Measurements from ENCODE around the gene PDE6D. TPM values are rescaled to one million over a fixed set of nuclear protein-coding genes. Genes with fewer than 3 reads are reported as not detected.

Gene PDE6D
- total RNA-seq, 4 donors from 2014 or later: 20.0 to 59.4 (median 25.7) TPM

DNA sequence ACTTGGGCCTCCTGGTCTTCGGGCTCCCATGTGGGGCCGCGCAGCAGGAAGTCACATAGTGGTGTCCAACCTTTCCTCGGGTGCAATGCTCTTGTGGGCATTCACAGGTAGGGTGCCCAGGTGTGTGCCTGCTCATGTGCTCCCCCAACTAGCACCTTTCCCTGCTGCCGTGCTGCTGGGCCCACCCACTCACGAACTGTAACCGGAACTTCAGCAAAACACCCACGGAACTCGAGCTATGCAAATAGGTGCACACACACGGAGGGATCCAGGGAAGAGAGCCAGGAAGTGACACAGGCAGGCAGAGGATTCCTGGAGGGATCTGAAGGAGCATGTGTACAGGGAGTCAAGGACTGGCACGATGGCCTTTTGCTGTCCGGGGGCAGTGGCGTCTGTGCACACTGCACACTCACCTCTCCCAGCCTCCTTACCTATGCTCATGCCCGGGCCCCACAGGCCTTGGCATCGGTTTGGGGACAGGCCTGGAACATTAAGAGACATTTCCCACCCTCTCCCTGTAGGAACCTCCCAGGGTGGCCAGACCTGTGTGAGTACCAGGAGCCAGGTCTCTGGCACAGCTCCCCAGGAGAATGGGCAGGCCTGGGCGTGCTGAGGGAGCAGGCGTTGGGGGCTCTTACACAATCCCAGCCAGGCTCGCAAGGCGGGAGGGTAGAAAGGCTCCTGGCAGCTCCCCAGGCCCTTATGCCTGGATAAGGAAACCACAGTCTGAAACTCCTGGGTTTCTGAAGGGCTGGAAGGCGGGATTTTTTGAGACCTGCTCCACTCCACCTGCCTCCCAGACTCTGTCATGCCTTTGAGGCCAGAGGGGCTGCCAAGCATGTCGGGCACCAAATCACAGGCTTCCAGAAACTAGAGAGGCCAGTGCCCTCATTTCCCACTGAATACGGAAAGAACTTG lies 79.4 kb downstream of the PDE6D start:
- Histone ChIP-seq H3K27me3 (no peaks in the 10 kb centered on the region), H3K36me3 (no peaks in the 10 kb centered on the region), H3K27ac (no peak overlapping the region), H3K4me3 (no peak overlapping the region), H3K4me1 (peaks cover 0 to 11% (median 0%) of the 10 kb centered on the region in 4 donors), H3K9me3 (no peaks in the 10 kb centered on the region)
- DNase-seq: no peak
- TF ChIP-seq POLR2A (IDR thresholded peaks at IDR 0.05): no peak
- TF ChIP-seq, protein P1, sequence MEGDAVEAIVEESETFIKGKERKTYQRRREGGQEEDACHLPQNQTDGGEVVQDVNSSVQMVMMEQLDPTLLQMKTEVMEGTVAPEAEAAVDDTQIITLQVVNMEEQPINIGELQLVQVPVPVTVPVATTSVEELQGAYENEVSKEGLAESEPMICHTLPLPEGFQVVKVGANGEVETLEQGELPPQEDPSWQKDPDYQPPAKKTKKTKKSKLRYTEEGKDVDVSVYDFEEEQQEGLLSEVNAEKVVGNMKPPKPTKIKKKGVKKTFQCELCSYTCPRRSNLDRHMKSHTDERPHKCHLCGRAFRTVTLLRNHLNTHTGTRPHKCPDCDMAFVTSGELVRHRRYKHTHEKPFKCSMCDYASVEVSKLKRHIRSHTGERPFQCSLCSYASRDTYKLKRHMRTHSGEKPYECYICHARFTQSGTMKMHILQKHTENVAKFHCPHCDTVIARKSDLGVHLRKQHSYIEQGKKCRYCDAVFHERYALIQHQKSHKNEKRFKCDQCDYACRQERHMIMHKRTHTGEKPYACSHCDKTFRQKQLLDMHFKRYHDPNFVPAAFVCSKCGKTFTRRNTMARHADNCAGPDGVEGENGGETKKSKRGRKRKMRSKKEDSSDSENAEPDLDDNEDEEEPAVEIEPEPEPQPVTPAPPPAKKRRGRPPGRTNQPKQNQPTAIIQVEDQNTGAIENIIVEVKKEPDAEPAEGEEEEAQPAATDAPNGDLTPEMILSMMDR (IDR thresholded peaks at IDR 0.05): no peak

GRCh38 chr2:231699006-231699405 lies 82.1 kb downstream of the PDE6D start:
- no peak overlapping the region for H3K4me3 ChIP-seq
- H3K27ac ChIP-seq: no peak overlapping the region
- no peaks in the 10 kb centered on the region for H3K36me3 ChIP-seq
- no peaks in the 10 kb centered on the region for H3K4me1 ChIP-seq
- H3K27me3 ChIP-seq: no peaks in the 10 kb centered on the region
- no peaks in the 10 kb centered on the region for H3K9me3 ChIP-seq
- no peak for DNase-seq
- TF ChIP-seq, protein P1 (IDR thresholded peaks at IDR 0.05): no peak
- TF ChIP-seq POLR2A (IDR thresholded peaks at IDR 0.05): no peak

DNA sequence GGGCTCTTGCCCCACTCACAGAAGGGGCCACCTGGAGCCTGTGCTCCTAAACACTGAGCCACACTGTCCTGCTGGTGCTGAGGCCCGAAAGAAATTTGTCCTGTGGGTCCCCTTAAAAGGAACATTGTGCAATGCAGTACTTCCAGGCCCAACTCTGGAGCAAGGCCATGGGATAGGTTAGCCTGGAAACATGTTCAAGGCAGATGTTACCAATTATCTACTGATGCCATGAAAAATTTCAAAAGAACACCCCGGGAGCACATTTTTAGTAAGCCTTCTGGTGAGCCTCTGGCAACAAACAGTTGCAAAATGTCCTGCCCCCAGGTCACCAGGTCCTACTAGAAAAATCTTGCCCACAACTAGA lies 85.1 kb downstream of the PDE6D start:
- no peaks in the 10 kb centered on the region for H3K9me3 ChIP-seq
- DNase-seq: no peak
- no peaks in the 10 kb centered on the region for H3K4me1 ChIP-seq
- no peak overlapping the region for H3K4me3 ChIP-seq
- no peak overlapping the region for H3K27ac ChIP-seq
- no peaks in the 10 kb centered on the region for H3K27me3 ChIP-seq
- TF ChIP-seq POLR2A (IDR thresholded peaks at IDR 0.05): no peak
- TF ChIP-seq, protein P1 (IDR thresholded peaks at IDR 0.05): no peak
- H3K36me3 ChIP-seq: no peaks in the 10 kb centered on the region

- H3K9me3 ChIP-seq: no peaks in the 10 kb centered on the region
- TF ChIP-seq POLR2A (IDR thresholded peaks at IDR 0.05): no peak
- TF ChIP-seq, protein P1 (IDR thresholded peaks at IDR 0.05): no peak
- no peaks in the 10 kb centered on the region for H3K36me3 ChIP-seq
- H3K27ac ChIP-seq: no peak overlapping the region
- no peak for DNase-seq
- H3K4me1 ChIP-seq: no peaks in the 10 kb centered on the region
- H3K4me3 ChIP-seq: no peak overlapping the region
- no peaks in the 10 kb centered on the region for H3K27me3 ChIP-seq
Measured at GRCh38 chr2:231693956-231694355, 87.1 kb downstream of the PDE6D start.

GRCh38 chr2:231692847-231693246 lies 88.2 kb downstream of the PDE6D start:
- TF ChIP-seq POLR2A (IDR thresholded peaks at IDR 0.05): no peak
- TF ChIP-seq, protein P1 (IDR thresholded peaks at IDR 0.05): peak in 4 of 6 experiments; percentile 28 to 65 (median 58)
- Histone ChIP-seq H3K4me3 (no peak overlapping the region), H3K27ac (no peak overlapping the region), H3K27me3 (no peaks in the 10 kb centered on the region), H3K36me3 (no peaks in the 10 kb centered on the region), H3K9me3 (no peaks in the 10 kb centered on the region), H3K4me1 (no peaks in the 10 kb centered on the region)
- peak in 2 of 3 donors; percentile 68 to 83 for DNase-seq
